GM12874 (cell line): ENCODE results near the gene HAND2.

Source experiments
- CTCF ChIP-seq: IDR thresholded peaks from 2 replicates; pipeline ENCODE4 v1.5.1; 2011; ENCODE audit warnings: low read depth, mild to moderate bottlenecking, control low read depth, low read length, moderate library complexity; ENCODE audit not compliant: insufficient read depth

HAND2 gene

GRCh38 chr4:173516621-173517524 lies 13.2 kb downstream of the HAND2 start:
- TF ChIP-seq CTCF = no peak

GRCh38 chr4:173515458-173515857 lies 14.6 kb downstream of the HAND2 start:
- TF ChIP-seq CTCF = no peak

- no peak for TF ChIP-seq CTCF
Measured at GRCh38 chr4:173514641-173515217, 15.3 kb downstream of the HAND2 start.

- TF ChIP-seq CTCF = no peak
Measured at GRCh38 chr4:173513651-173514050, 16.4 kb downstream of the HAND2 start.

GRCh38 chr4:173511787-173512361 lies 18.2 kb downstream of the HAND2 start:
- TF ChIP-seq CTCF = no peak

- TF ChIP-seq CTCF = no peak
Measured at GRCh38 chr4:173509036-173510001, 20.7 kb downstream of the HAND2 start.
